Esophagus muscularis mucosa (tissue), 4 donors: ENCODE measurements around the gene MAP7. TPM values are rescaled to one million over a fixed set of nuclear protein-coding genes. Genes with fewer than 3 reads are reported as not detected.

Experiments
- DNase-seq: peaks from one replicate; pipeline ENCODE4 v3.0.0-alpha.2; 2017; ENCODE audit errors: extremely low spot score
- H3K27ac ChIP-seq, 4 donors: fragments of 200-600 bp; sonication (generic); replicated peaks in 1 of 4; 1 replicate in 3 of 4; 2 replicates in 1 of 4; pipeline ENCODE4 v1.5.1; 2016 to 2019; ENCODE audit warnings: mild to moderate bottlenecking in 1 of 4
- H3K27me3 ChIP-seq, 4 donors: fragments of 200-600 bp; sonication (generic); one replicate each; pipeline versions ENCODE4 v1.5.1 to v1.6.0; 2016 to 2019
- H3K36me3 ChIP-seq, 4 donors: fragments of 200-600 bp; sonication (generic); one replicate each; pipeline ENCODE4 v1.5.1; 2016 to 2019
- H3K4me1 ChIP-seq, 4 donors: fragments of 200-600 bp; sonication (generic); one replicate each; pipeline ENCODE4 v1.5.1; 2016 to 2019
- H3K4me3 ChIP-seq, 4 donors: fragments of 200-600 bp; sonication (generic); 1 replicate in 2 of 4; 2 replicates in 2 of 4; pipeline ENCODE4 v1.5.1; 2016 to 2019; ENCODE audit warnings: mild to moderate bottlenecking in 4 of 4, moderate library complexity in 1 of 4
- H3K9me3 ChIP-seq, 4 donors: fragments of 200-600 bp; sonication (generic); 1 replicate in 3 of 4; 2 replicates in 1 of 4; pipeline ENCODE4 v1.5.1; 2016 to 2019
- EP300 ChIP-seq: sonication (generic); formaldehyde crosslinking; IDR thresholded peaks from one replicate; pipeline ENCODE4 v1.6.1; 2017; ENCODE audit warnings: antibody characterized with exemption
- POLR2A ChIP-seq: fragments of 450-650 bp; IDR thresholded peaks from one replicate; pipeline ENCODE4 v1.6.1; 2017; ENCODE audit warnings: antibody characterized with exemption, moderate library complexity, mild to moderate bottlenecking, low read depth
- POLR2AphosphoS5 ChIP-seq, 2 donors: sonication (generic); formaldehyde crosslinking; IDR thresholded peaks; one replicate each; pipeline ENCODE4 v1.6.1; 2017; ENCODE audit warnings: antibody characterized with exemption in 2 of 2
- WGBS: methylation state at CpG from one replicate; pipeline ENCODE4 v1.1.5; 2018; 5-methylcytosine and 5-hydroxymethylcytosine counted together
- intact Hi-C: fragments of 100-400 bp; cut with DNase I; formaldehyde crosslinking; loops from one replicate; pipeline ENCODE4 v1.15.1; 2023
- total RNA-seq, 4 donors: library from RNA; depleted of rRNA; stranded (reverse); fragments of >200 nt; gene quantifications; one replicate each; pipeline versions ENCODE4 v1.1.0 to v1.2.1, GENCODE V29; 2016
- TF ChIP-seq, protein P1 (sequence below), 3 experiments: fragments of 200-600 bp in 2 of 3; fragments of 450-650 bp in 1 of 3; sonication (generic) in 2 of 3; IDR thresholded peaks; one replicate each; pipeline ENCODE4 v1.5.1; 2017 to 2019; ENCODE audit warnings: antibody characterized with exemption in 3 of 3, mild to moderate bottlenecking in 2 of 3, moderate library complexity in 1 of 3

The MAP7 gene
- total RNA-seq, 4 donors from 2014 or later: 1.7 to 2.9 (median 2.0) TPM

DNA sequence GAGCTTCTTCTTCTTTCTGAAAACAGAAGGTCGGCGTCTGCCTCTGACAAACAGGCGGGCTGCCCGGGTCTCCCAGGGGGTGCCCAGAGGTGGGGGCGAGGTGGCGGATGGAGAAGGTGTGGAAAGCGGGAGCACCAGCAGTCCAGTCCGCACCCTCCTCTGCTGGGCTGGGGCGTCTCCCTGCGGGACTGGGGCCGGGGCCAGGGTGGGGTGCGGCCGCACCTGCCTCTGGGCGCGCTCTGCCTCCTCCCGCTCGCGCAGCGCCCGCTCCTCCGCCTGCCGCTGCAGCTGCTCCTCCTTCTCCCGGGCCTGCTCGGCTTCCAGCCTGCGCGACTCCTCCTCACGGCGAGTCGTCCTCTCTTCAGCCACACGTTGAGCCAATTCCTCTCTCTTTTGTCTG is 189.4 kb downstream of the MAP7 start:
- peaks cover 0 to under 1% (median 0%) of the 10 kb centered on the region in 4 donors for H3K4me1 ChIP-seq
- intact Hi-C loops: no loop called here
- no peaks in the 10 kb centered on the region for H3K9me3 ChIP-seq
- H3K27me3 ChIP-seq: no peaks in the 10 kb centered on the region
- TF ChIP-seq POLR2AphosphoS5 (IDR thresholded peaks at IDR 0.05): no peak
- TF ChIP-seq POLR2A: no peak
- TF ChIP-seq, protein P1, sequence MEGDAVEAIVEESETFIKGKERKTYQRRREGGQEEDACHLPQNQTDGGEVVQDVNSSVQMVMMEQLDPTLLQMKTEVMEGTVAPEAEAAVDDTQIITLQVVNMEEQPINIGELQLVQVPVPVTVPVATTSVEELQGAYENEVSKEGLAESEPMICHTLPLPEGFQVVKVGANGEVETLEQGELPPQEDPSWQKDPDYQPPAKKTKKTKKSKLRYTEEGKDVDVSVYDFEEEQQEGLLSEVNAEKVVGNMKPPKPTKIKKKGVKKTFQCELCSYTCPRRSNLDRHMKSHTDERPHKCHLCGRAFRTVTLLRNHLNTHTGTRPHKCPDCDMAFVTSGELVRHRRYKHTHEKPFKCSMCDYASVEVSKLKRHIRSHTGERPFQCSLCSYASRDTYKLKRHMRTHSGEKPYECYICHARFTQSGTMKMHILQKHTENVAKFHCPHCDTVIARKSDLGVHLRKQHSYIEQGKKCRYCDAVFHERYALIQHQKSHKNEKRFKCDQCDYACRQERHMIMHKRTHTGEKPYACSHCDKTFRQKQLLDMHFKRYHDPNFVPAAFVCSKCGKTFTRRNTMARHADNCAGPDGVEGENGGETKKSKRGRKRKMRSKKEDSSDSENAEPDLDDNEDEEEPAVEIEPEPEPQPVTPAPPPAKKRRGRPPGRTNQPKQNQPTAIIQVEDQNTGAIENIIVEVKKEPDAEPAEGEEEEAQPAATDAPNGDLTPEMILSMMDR (IDR thresholded peaks at IDR 0.05): no peak
- no peak for TF ChIP-seq EP300
- H3K4me3 ChIP-seq: no peak overlapping the region
- H3K27ac ChIP-seq: no peak overlapping the region
- H3K36me3 ChIP-seq: peaks cover 0 to 7% (median 2%) of the 10 kb centered on the region in 4 donors
- no peak for DNase-seq
- 95% methylated on average over 30 of the region's 30 CpGs for WGBS

DNA sequence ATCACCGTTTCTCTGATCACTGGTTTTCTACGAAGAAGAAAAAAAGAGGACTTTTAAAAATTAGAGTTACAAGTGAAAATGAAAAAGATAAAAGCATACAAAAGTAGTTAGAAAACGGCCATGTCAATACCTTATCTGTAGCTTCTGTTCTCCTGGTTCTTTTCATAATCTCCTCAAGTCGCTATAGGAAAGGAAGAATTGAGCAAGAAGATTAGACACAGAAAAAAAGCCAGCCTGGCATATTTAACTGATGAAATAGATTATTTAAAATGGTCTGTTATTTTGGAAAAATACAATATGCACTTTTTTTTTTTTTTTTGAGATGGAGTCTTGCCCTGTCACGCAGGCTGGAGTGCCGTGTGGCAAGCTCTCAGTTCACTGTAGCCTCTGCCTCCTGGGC is 190.4 kb downstream of the MAP7 start:
- intact Hi-C loops: no loop called here
- Histone ChIP-seq H3K4me3 (no peak overlapping the region), H3K36me3 (peaks cover 0 to 7% (median 2%) of the 10 kb centered on the region in 4 donors), H3K9me3 (no peaks in the 10 kb centered on the region), H3K4me1 (no peaks in the 10 kb centered on the region), H3K27ac (no peak overlapping the region), H3K27me3 (no peaks in the 10 kb centered on the region)
- no peak for TF ChIP-seq POLR2A
- TF ChIP-seq EP300: no peak
- TF ChIP-seq, protein P1 (IDR thresholded peaks at IDR 0.05): no peak
- TF ChIP-seq POLR2AphosphoS5 (IDR thresholded peaks at IDR 0.05): no peak
- WGBS: 90% methylated on average over 6 of the region's 6 CpGs
- DNase-seq: no peak

DNA sequence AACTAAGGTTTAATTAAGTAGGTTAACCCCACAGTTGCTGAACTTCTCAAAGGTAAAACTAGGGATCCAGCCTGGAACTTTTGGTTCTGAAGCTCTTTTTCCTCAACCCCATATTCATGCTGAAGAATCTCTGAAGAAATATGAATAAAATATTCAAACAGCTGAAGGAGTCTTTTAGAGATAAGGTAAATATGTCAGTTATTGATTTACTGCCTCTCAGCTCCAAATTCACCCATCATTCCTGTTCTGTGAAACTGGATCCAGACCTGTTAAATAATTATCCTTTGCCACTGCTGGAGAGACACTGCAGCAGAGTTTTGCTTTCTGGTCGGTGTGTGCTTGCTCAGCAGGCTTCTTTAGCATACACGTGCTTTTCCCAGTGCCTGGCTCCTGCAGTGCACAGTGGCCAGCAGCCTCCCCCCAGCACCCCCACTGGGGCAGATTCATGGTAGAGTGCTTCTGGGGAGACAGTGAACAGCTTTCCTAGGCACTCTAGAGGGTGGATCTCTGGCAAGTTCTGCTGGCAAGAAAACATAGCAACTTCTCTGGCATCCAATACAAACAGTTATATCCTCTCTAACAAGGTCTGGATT is 198.6 kb downstream of the MAP7 start:
- TF ChIP-seq, protein P1 (IDR thresholded peaks at IDR 0.05): no peak
- TF ChIP-seq POLR2A (no peak), POLR2AphosphoS5 (IDR thresholded peaks at IDR 0.05) (no peak), EP300 (no peak)
- no peak overlapping the region for H3K27ac ChIP-seq
- no peaks in the 10 kb centered on the region for H3K27me3 ChIP-seq
- 11% methylated on average over 1 of the region's 2 CpGs for WGBS
- DNase-seq: no peak
- intact Hi-C loops: no loop called here
- H3K4me3 ChIP-seq: no peak overlapping the region
- no peaks in the 10 kb centered on the region for H3K36me3 ChIP-seq
- H3K9me3 ChIP-seq: no peaks in the 10 kb centered on the region
- peaks cover 0 to 10% (median 7%) of the 10 kb centered on the region in 4 donors for H3K4me1 ChIP-seq

DNA sequence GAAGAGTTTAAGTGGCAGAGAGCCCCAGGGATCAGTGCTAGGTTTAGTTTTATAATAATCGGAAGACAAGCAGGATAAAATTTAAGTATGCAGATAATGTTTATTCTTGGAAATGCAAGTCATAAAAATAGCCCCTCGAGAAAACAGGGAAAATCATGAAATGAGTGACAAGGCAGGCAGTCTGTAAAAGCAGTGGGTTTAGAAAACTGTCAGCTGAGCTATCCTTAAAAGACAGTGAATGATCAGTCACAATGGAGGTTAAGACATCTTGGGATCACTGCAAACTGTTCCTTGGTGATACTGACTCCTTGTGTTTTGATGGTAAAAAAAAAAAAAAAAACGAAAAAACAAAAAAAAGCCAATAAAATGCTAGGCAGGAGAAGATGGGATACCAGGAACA is 199.3 kb downstream of the MAP7 start:
- H3K9me3 ChIP-seq: no peaks in the 10 kb centered on the region
- DNase-seq: no peak
- H3K4me1 ChIP-seq: peaks cover 0 to 10% (median 7%) of the 10 kb centered on the region in 4 donors
- no peaks in the 10 kb centered on the region for H3K27me3 ChIP-seq
- H3K36me3 ChIP-seq: no peaks in the 10 kb centered on the region
- 74% methylated on average over 3 of the region's 3 CpGs for WGBS
- H3K27ac ChIP-seq: no peak overlapping the region
- TF ChIP-seq POLR2A (no peak), POLR2AphosphoS5 (IDR thresholded peaks at IDR 0.05) (no peak), EP300 (no peak)
- TF ChIP-seq, protein P1 (IDR thresholded peaks at IDR 0.05): no peak
- H3K4me3 ChIP-seq: no peak overlapping the region
- intact Hi-C loops: no loop called here

DNA sequence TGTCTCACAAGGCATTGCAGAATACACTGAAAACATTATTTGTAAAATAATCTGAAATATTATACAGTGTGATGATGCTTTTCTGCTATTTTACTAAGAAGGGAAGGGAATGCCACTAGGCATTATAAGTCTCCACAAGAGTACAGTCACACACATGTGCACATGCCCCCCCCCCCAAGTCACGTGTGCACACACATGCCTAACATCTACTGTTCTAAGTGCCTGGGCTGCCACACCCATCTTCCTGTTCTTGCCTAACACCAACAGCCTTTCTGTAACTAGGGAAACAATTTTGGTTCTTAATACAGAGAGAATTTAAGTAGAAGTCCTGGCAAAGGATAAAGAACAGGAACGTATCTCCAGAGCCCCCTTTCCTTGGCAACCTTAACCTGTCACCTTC is 202.4 kb downstream of the MAP7 start:
- TF ChIP-seq POLR2AphosphoS5 (IDR thresholded peaks at IDR 0.05) (no peak), POLR2A (no peak), EP300 (no peak)
- TF ChIP-seq, protein P1 (IDR thresholded peaks at IDR 0.05): no peak
- 60% methylated on average over 2 of the region's 2 CpGs for WGBS
- no peak for DNase-seq
- Histone ChIP-seq H3K36me3 (no peaks in the 10 kb centered on the region), H3K9me3 (no peaks in the 10 kb centered on the region), H3K27me3 (no peaks in the 10 kb centered on the region), H3K4me1 (peaks cover 0 to 10% (median 7%) of the 10 kb centered on the region in 4 donors), H3K27ac (no peak overlapping the region), H3K4me3 (no peak overlapping the region)
- intact Hi-C loops: no loop called here
